Testis (tissue), 3 donors: ENCODE measurements around the gene MYOG. TPM values are rescaled to one million over a fixed set of nuclear protein-coding genes. Genes with fewer than 3 reads are reported as not detected.

Experiments
- DNase-seq: peaks from one replicate; pipeline ENCODE4 v3.0.0-alpha.2; 2019
- H3K27ac ChIP-seq, 2 donors: fragments of 200-600 bp; sonication (generic); one replicate each; pipeline ENCODE4 v1.5.1; 2019
- H3K27me3 ChIP-seq: fragments of 200-600 bp; sonication (generic); one replicate; pipeline ENCODE4 v1.5.1; 2019
- H3K36me3 ChIP-seq: fragments of 200-600 bp; sonication (generic); one replicate; pipeline ENCODE4 v1.5.1; 2017; ENCODE audit warnings: low read depth; ENCODE audit errors: missing control alignments
- H3K4me1 ChIP-seq: fragments of 200-600 bp; sonication (generic); one replicate; pipeline ENCODE4 v1.5.1; 2019
- H3K4me3 ChIP-seq, 2 donors: fragments of 200-600 bp; sonication (generic); one replicate each; pipeline ENCODE4 v1.5.1; 2017 to 2019
- H3K9me3 ChIP-seq: fragments of 200-600 bp; sonication (generic); one replicate; pipeline ENCODE4 v1.5.1; 2017
- POLR2A ChIP-seq: fragments of 450-650 bp; IDR thresholded peaks from one replicate; pipeline ENCODE4 v1.6.1; 2017; ENCODE audit warnings: antibody characterized with exemption, mild to moderate bottlenecking, moderate library complexity
- WGBS, 2 donors: methylation state at CpG; one replicate each; pipeline ENCODE4 v1.1.5; 2018; 5-methylcytosine and 5-hydroxymethylcytosine counted together
- intact Hi-C: fragments of 100-400 bp; cut with DNase I; formaldehyde crosslinking; loops from one replicate; pipeline ENCODE4 v1.15.1; 2023; ENCODE audit warnings: low total_unique reads
- polyA plus RNA-seq: library from polyadenylated mRNA; stranded (reverse); fragments of 350-450 nt; fragmentation: Illumina TruSeq; extraction: RNeasy Lipid Tissue Mini Kit (QIAGEN cat#74804); gene quantifications from one replicate; pipeline ENCODE4 v1.2.3, GENCODE V29; 2014; ENCODE audit warnings: low read depth, low replicate concordance; ENCODE audit not compliant: insufficient read depth
- total RNA-seq, 2 donors: library from RNA; depleted of rRNA; stranded (reverse); fragments of >200 nt; gene quantifications; one replicate each; pipeline ENCODE4 v1.2.3, GENCODE V29; 2016
- TF ChIP-seq, protein P1 (sequence below), 3 experiments: fragments of 450-650 bp in 2 of 3; fragments of 200-600 bp in 1 of 3; sonication (generic) in 1 of 3; IDR thresholded peaks; one replicate each; pipeline ENCODE4 v1.5.1; 2016 to 2019; ENCODE audit warnings: antibody characterized with exemption in 3 of 3, mild to moderate bottlenecking in 2 of 3, moderate library complexity in 1 of 3

The MYOG gene
- total and polyA plus RNA-seq, 3 donors from 2014 or later, result 0.25 to 1.2 (median 0.47) TPM

GRCh38 chr1:203086992-203087763 lies 1.4 kb upstream of the MYOG start:
- no peak for DNase-seq
- Histone ChIP-seq H3K36me3 (no peaks in the 10 kb centered on the region), H3K27ac (no peak overlapping the region), H3K9me3 (no peaks in the 10 kb centered on the region), H3K27me3 (no peaks in the 10 kb centered on the region), H3K4me3 (no peak overlapping the region), H3K4me1 (peaks cover 11% of the 10 kb centered on the region)
- intact Hi-C loops, result no loop called here
- WGBS, 2 donors, result 83 to 93% methylated on average over 10 to 11 of the region's 11 CpGs
- TF ChIP-seq, protein P1, sequence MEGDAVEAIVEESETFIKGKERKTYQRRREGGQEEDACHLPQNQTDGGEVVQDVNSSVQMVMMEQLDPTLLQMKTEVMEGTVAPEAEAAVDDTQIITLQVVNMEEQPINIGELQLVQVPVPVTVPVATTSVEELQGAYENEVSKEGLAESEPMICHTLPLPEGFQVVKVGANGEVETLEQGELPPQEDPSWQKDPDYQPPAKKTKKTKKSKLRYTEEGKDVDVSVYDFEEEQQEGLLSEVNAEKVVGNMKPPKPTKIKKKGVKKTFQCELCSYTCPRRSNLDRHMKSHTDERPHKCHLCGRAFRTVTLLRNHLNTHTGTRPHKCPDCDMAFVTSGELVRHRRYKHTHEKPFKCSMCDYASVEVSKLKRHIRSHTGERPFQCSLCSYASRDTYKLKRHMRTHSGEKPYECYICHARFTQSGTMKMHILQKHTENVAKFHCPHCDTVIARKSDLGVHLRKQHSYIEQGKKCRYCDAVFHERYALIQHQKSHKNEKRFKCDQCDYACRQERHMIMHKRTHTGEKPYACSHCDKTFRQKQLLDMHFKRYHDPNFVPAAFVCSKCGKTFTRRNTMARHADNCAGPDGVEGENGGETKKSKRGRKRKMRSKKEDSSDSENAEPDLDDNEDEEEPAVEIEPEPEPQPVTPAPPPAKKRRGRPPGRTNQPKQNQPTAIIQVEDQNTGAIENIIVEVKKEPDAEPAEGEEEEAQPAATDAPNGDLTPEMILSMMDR (IDR thresholded peaks at IDR 0.05), result no peak
- TF ChIP-seq POLR2A, result no peak

GRCh38 chr1:203084588-203085527 lies 954 bp downstream of the MYOG start:
- Histone ChIP-seq H3K36me3 (no peaks in the 10 kb centered on the region), H3K27ac (no peak overlapping the region), H3K27me3 (no peaks in the 10 kb centered on the region), H3K4me1 (no peaks in the 10 kb centered on the region), H3K4me3 (no peak overlapping the region), H3K9me3 (no peaks in the 10 kb centered on the region)
- intact Hi-C loops, result no loop called here
- 86 to 90% methylated on average over 4 to 14 of the region's 14 CpGs for WGBS, 2 donors
- DNase-seq, result no peak
- TF ChIP-seq, protein P1 (IDR thresholded peaks at IDR 0.05), result peak in 2 of 3 experiments; percentile 5 to 19
- no peak for TF ChIP-seq POLR2A

DNA sequence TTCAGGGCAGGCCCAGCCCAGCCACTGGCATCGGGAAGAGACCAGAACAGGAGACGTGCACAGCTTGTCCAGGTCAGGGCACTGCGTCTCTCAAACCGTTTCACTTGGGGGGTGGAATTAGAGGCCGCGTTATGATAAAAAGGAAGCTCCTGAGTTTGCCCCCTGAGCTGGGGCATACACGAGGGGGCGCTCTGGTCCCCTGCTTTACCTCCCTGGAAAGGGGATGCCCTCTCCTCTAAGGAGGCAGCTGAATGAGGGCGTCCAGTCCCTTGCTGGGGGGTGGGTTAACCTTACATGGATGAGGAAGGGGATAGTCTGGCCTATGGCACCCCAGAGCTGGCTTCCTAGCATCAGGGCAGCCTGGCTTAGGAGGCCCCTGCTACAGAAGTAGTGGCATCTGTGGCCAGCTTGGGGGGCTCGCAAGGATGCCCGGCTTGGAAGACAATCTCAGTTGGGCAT lies 2.3 kb downstream of the MYOG start:
- Histone ChIP-seq H3K27me3 (no peaks in the 10 kb centered on the region), H3K4me1 (no peaks in the 10 kb centered on the region), H3K9me3 (no peaks in the 10 kb centered on the region), H3K27ac (no peak overlapping the region), H3K4me3 (no peak overlapping the region), H3K36me3 (no peaks in the 10 kb centered on the region)
- 75 to 83% methylated on average over 11 of the region's 11 CpGs for WGBS, 2 donors
- TF ChIP-seq, protein P1 (IDR thresholded peaks at IDR 0.05), result no peak
- TF ChIP-seq POLR2A, result no peak
- DNase-seq, result no peak
- intact Hi-C loops, result no loop called here

GRCh38 chr1:203082571-203083462 lies 3.0 kb downstream of the MYOG start:
- H3K4me3 ChIP-seq, result no peak overlapping the region
- H3K27ac ChIP-seq, result no peak overlapping the region
- TF ChIP-seq POLR2A, result no peak
- TF ChIP-seq, protein P1 (IDR thresholded peaks at IDR 0.05), result no peak
- H3K9me3 ChIP-seq, result no peaks in the 10 kb centered on the region
- no peaks in the 10 kb centered on the region for H3K4me1 ChIP-seq
- intact Hi-C loops, result no loop called here
- DNase-seq, result no peak
- WGBS, 2 donors, result 66 to 72% methylated on average over 10 to 11 of the region's 11 CpGs
- H3K27me3 ChIP-seq, result no peaks in the 10 kb centered on the region
- no peaks in the 10 kb centered on the region for H3K36me3 ChIP-seq
